GM18907 (cell line): ENCODE measurements around the gene PRR33.

Experiments
- ATAC-seq: cut with Tn5 transposase; IDR thresholded peaks from one replicate; pipeline ENCODE4 v1.9.1; 2021; ENCODE audit warnings: mild to moderate bottlenecking, moderate library complexity; ENCODE audit not compliant: unreplicated experiment

PRR33 gene

DNA sequence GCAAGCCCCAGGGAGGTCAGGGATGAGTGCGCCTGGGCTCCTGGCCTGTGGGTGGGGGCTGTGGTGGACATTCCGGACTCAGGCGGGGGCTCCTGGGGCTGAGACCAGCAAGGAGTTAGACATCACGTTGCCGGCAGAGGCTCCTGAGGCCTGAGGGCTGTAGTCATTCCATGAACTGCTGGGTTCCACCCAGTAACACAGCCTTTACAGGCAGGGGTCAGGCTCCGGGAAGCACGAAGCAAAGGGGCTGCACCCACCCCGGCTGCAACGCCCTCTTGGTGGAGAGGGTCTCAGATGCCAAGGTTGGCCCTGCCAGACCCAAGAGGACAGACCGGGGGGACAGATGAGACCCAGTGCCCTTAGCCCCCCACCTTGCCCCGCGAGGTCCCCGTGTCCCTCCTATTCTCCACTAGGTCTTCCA is 36.8 kb upstream of the PRR33 start:
- no peak for ATAC-seq

- no peak for ATAC-seq
Measured at GRCh38 chr11:1927848-1928469, 36.3 kb upstream of the PRR33 start.

- no peak for ATAC-seq
Measured at GRCh38 chr11:1927026-1927847, 35.5 kb upstream of the PRR33 start.

- ATAC-seq: no peak
Measured at GRCh38 chr11:1926156-1927025, 34.7 kb upstream of the PRR33 start.

DNA sequence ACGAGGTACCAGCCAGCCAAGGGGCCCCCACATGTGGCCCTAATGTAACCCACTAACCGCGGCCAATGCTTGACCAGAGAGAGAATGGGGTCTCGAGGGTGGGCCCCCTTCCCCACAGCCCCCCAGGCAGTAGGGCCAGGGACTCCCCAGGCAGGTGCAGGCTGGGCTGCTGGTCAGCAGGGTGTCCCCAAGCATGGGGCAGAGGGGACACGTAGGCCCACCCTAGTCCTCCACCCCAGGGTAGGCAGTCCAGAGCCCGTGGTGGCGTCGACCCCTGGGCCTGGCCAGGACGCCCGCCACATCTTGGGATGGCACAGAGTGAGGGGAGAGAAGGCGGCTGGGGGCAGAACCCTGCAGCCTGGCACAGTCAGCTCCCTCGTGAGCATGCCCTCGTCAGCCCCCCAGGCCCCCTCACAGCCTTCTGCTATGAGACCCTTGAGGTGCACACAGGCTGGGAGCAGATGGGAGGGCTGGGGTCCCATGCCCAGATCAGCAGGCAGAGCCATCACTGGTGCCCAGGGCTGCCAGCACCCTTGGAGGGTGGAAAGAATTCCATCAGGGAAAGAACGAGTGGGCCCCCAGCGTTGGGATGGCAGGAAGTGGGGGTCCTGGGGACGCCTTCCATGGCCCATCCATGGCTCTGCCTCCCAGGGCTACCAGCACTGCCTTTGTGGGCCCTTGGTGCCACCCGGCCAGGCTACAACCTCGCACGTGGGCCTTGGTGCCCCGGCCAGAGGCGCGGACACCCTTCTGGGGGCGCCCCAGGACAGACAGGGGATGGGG is 33.9 kb upstream of the PRR33 start:
- no peak for ATAC-seq

GRCh38 chr11:1924646-1925372 is 33.1 kb upstream of the PRR33 start:
- ATAC-seq: no peak

- ATAC-seq: no peak
Measured at GRCh38 chr11:1924181-1924580, 32.5 kb upstream of the PRR33 start.

DNA sequence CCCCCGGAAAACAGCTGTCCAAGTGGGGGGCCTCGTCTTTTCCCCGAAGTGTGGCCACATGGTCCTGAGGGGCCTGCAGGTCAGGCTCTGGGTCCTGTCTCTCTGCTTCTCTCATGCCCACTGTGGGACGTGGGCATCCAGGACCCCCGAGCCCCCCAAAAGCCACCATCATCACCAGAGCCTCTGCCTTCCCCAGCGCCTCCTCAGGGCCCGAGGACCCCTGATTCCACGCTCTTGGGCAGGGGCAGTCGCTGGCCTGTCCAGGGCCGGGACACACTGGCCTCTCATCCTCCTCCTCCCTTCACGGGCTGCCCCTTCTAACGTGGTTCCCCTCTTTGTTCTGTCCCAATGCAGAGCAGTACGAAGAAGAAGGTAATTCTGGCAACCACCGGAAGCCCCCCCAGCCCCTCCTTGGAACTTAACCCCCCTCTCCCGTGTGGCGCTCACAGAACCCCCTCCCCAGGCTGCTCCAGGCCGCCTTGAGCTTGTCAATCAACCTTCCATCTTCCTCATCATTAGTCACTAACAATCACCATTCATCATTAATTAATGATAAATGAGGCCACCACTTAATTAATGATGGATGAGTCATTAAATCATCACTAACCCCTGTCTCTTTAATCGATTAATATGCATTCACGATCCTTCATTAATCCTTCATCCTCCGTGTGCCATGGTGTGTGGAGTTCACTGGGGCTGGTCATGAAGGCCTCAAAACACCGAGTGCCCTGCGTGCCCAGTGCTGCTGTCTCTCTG is 31.7 kb upstream of the PRR33 start:
- ATAC-seq: no peak

DNA sequence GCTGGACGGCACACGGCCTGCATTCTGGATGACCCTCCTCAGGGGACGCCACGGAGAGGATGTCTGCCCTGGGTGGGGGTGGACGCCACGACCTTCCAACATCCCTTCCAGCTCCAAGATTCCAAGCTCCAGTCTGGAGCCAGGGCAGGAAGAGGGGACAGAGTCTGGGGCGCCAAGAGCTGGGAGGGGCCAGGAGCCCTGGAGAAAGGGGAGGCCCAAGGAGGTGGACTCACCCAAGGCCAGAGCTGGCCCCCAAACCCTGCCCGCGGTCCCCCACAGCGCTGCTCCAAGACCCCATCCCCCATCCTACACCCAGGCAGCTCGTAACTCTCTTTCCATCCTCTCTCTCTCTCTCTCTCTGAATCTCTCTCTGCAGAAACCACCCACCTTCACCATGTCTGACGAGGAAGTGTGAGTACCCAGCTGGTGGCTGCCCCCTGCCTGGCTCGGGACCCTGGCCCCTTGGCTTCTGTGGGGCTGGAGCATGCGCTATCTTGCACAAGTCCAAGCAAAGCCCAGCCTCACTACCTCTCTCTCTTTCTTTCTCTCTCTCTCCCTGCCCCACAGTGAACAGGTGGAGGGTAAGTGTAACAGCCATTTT is 30.9 kb upstream of the PRR33 start:
- no peak for ATAC-seq

- ATAC-seq: no peak
Measured at GRCh38 chr11:1921574-1922141, 30.0 kb upstream of the PRR33 start.

DNA sequence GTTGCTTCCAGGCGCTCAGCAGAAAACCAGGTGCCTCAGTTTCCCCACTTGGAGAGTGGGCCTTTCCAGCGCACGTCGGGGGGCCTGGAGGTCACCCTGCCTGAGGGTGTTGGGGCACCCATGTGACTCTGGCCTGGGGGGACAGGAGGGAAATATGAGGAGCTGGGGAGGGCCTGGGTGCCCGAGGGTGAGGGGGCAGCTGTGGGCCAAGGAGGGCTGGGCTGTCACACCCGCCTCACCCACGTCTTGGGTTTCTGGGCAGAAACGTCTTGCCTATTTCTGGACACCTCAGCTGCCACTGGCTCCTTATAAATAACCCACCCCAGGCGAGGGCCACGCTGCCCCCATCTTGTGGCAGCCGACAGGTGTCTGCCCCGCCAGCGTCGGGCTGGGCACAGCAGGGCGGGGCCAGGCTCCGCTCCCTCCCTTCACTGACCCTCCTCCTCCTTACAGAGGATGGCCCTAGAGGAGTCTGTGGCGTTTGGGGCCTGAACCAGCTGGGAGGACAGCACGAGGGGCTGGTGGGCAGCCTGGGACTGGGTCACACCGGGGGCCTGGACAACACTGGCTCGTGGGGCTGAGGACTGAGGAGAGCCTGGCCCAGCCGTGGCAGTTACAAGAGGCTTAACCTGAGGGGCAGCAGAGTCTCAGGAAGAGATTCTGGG is 29.3 kb upstream of the PRR33 start:
- no peak for ATAC-seq

- ATAC-seq: no peak
Measured at GRCh38 chr11:1920128-1920908, 28.6 kb upstream of the PRR33 start.

GRCh38 chr11:1919391-1920127 is 27.9 kb upstream of the PRR33 start, which contains the start of gene TNNT3:
TSS of gene TNNT3 (plus strand) at chr11:1919703. CDS start at chr11:1922875, 3,172 bp downstream.
- no peak for ATAC-seq

- ATAC-seq: no peak
Measured at GRCh38 chr11:1918436-1919315, 27.0 kb upstream of the PRR33 start.
